Progenitor cell of endocrine pancreas (in vitro differentiated cells): ENCODE results near the gene SSH2. TPM values are rescaled to one million over a fixed set of nuclear protein-coding genes. Genes with fewer than 3 reads are reported as not detected.

ENCODE experiments used
- DNase-seq: peaks from one replicate; pipeline ENCODE4 v3.0.0; 2021; ENCODE audit warnings: low spot score; ENCODE audit not compliant: unreplicated experiment
- H3K27ac Mint-ChIP-seq: 2 replicates; pipeline ENCODE4 v1.8.0; 2021; ENCODE audit warnings: mild to moderate bottlenecking, moderate library complexity, mixed read lengths
- H3K27me3 Mint-ChIP-seq: 2 replicates; pipeline ENCODE4 v1.8.0; 2021; ENCODE audit warnings: mixed read lengths
- H3K36me3 Mint-ChIP-seq: 2 replicates; pipeline ENCODE4 v1.8.0; 2022; ENCODE audit warnings: mixed read lengths; ENCODE audit not compliant: insufficient read depth
- H3K4me1 Mint-ChIP-seq: 2 replicates; pipeline ENCODE4 v1.8.0; 2021; ENCODE audit warnings: low read depth, mixed read lengths
- H3K4me3 Mint-ChIP-seq: 2 replicates; pipeline ENCODE4 v1.8.0; 2021; ENCODE audit warnings: low read depth, mild to moderate bottlenecking, moderate library complexity, mixed read lengths
- H3K9me3 Mint-ChIP-seq: 2 replicates; pipeline ENCODE4 v1.8.0; 2021; ENCODE audit warnings: low read depth, mixed read lengths
- CTCF ChIP-seq: fragments of 200-600 bp; sonication (generic); IDR thresholded peaks from one replicate; pipeline ENCODE4 v1.5.0; 2021; ENCODE audit warnings: antibody characterized with exemption, mild to moderate bottlenecking; ENCODE audit not compliant: unreplicated experiment
- total RNA-seq: library from RNA; stranded (reverse); gene quantifications from 2 replicates; pipeline ENCODE4 v1.2.1, GENCODE V29; 2021

SSH2 gene
- total RNA-seq, 1 donor from 2014 or later = 20.7 TPM

GRCh38 chr17:29579866-29580771 lies 349.9 kb downstream of the SSH2 start:
- TF ChIP-seq CTCF = peak; percentile 75
- peak; percentile 57 for DNase-seq
- H3K36me3 Mint-ChIP-seq = peaks cover 14% of the 10 kb centered on the region
- H3K27ac Mint-ChIP-seq = no peak overlapping the region
- no peak overlapping the region for H3K4me3 Mint-ChIP-seq
- no peaks in the 10 kb centered on the region for H3K9me3 Mint-ChIP-seq
- peaks cover 11% of the 10 kb centered on the region for H3K4me1 Mint-ChIP-seq
- no peaks in the 10 kb centered on the region for H3K27me3 Mint-ChIP-seq

GRCh38 chr17:29578626-29579485 lies 351.2 kb downstream of the SSH2 start:
- Mint-ChIP-seq H3K27ac (no peak overlapping the region), H3K36me3 (peaks cover 18% of the 10 kb centered on the region), H3K27me3 (no peaks in the 10 kb centered on the region), H3K4me1 (peaks cover 9% of the 10 kb centered on the region), H3K9me3 (no peaks in the 10 kb centered on the region), H3K4me3 (no peak overlapping the region)
- no peak for TF ChIP-seq CTCF
- DNase-seq = no peak

- no peak for DNase-seq
- Mint-ChIP-seq H3K27me3 (no peaks in the 10 kb centered on the region), H3K36me3 (peaks cover 18% of the 10 kb centered on the region), H3K4me1 (peaks cover 9% of the 10 kb centered on the region), H3K9me3 (no peaks in the 10 kb centered on the region), H3K4me3 (no peak overlapping the region), H3K27ac (no peak overlapping the region)
- no peak for TF ChIP-seq CTCF
Measured at GRCh38 chr17:29577385-29578211, 352.4 kb downstream of the SSH2 start.

GRCh38 chr17:29577001-29577370 lies 353.0 kb downstream of the SSH2 start:
- Mint-ChIP-seq H3K27me3 (no peaks in the 10 kb centered on the region), H3K4me1 (peaks cover 9% of the 10 kb centered on the region), H3K36me3 (peaks cover 15% of the 10 kb centered on the region), H3K4me3 (no peak overlapping the region), H3K9me3 (no peaks in the 10 kb centered on the region), H3K27ac (no peak overlapping the region)
- no peak for TF ChIP-seq CTCF
- no peak for DNase-seq
